GM12873 (cell line): Measurements from ENCODE around the gene THSD8.
A peak's percentile ranks its signal among the peaks of the same experiment; 100 is the strongest.

ENCODE experiments used
- TF ChIP-seq, protein P1 (sequence below): IDR thresholded peaks from 2 replicates; pipeline ENCODE4 v1.5.1; 2012; ENCODE audit warnings: low read depth, mild to moderate bottlenecking, moderate library complexity, low read length, control low read depth; ENCODE audit not compliant: insufficient read depth; ENCODE audit errors: missing control alignments

Gene THSD8

DNA sequence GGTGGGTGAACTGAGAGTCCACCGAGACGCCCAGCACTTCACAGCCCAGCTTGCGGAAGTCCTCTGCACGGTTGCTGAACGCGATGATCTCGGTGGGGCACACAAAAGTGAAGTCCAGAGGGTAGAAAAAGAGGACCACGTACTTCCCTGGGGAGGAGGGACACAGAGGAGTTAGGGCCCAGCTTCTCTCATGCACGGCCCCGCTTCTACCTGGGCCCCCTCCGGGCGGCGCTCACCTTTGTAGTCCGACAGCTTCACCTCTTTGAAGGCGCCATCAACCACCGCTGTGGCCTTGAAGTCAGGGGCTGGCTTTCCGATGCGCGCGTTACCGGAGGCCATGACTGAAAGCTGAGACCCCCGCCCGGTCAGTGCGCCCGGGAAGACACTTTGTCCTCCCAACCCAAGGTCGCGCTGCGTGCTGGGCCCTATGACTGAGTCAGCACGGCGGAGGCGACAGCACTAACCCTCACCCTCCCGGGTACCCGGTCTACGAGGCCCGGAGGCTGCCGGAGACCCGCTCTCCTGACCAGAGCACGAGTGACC, 875 bp upstream of the THSD8 start:
- TF ChIP-seq, protein P1, sequence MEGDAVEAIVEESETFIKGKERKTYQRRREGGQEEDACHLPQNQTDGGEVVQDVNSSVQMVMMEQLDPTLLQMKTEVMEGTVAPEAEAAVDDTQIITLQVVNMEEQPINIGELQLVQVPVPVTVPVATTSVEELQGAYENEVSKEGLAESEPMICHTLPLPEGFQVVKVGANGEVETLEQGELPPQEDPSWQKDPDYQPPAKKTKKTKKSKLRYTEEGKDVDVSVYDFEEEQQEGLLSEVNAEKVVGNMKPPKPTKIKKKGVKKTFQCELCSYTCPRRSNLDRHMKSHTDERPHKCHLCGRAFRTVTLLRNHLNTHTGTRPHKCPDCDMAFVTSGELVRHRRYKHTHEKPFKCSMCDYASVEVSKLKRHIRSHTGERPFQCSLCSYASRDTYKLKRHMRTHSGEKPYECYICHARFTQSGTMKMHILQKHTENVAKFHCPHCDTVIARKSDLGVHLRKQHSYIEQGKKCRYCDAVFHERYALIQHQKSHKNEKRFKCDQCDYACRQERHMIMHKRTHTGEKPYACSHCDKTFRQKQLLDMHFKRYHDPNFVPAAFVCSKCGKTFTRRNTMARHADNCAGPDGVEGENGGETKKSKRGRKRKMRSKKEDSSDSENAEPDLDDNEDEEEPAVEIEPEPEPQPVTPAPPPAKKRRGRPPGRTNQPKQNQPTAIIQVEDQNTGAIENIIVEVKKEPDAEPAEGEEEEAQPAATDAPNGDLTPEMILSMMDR = no peak

DNA sequence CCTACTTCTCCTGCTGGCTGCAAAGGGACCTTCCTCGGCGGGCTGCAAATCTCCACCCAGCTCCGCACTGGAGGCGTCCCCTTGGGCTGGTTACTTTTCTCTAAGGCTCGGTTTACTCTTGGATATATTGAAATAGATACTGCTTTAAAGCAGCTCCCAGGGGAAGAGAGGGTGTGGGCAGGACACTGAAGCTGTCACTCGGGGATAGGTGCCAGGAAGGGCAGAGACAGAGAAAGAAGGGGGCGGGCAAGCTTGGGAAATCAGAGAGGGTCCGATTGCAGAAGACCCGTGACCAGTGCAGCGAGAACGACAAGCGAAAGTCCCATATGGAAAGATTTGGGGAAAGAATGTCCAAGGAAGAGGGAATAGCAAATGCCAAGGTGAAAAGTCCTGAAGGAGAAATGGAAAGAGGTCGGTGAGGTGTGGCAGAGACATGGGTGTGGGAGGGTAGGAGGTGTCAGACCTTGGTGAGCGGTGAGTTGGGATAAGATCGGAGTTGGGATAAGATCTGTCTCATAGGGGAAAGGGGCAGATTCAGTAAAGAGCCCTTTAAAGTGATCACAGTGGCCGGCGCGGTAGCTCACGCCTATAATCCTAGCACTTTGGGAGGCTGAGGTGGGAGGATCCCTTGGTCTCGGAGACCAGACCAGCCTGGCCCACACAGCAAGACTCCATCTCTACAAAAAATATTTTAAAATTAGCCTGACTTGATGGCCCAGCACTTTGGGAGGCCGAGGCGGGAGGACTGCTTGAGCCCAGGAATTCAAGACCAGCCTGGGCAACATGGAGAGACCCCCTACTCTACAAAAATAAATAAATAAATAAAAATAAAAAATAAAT, 618 bp downstream of the THSD8 start:
- TF ChIP-seq, protein P1 = no peak

DNA sequence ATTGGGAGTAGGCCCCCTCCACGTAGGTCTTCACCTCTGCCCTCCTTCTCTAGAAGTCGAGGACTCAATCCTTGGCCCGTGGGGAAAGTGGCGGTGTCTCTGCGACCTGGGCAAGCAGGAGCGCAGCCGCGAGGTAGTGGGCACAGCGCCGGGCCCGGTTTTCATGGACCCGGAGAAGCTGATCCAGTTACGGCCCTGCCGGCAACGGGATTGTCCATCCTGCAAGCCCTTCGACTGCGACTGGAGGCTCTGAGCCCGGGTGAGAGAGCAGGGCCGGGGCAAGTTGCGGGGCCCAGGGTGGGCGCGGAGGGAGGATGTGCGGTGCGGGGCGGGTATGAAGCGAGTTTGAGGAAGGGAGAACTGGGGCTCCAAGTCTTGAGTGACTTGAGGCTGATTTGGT, 2.2 kb downstream of the THSD8 start:
- TF ChIP-seq, protein P1 = no peak

DNA sequence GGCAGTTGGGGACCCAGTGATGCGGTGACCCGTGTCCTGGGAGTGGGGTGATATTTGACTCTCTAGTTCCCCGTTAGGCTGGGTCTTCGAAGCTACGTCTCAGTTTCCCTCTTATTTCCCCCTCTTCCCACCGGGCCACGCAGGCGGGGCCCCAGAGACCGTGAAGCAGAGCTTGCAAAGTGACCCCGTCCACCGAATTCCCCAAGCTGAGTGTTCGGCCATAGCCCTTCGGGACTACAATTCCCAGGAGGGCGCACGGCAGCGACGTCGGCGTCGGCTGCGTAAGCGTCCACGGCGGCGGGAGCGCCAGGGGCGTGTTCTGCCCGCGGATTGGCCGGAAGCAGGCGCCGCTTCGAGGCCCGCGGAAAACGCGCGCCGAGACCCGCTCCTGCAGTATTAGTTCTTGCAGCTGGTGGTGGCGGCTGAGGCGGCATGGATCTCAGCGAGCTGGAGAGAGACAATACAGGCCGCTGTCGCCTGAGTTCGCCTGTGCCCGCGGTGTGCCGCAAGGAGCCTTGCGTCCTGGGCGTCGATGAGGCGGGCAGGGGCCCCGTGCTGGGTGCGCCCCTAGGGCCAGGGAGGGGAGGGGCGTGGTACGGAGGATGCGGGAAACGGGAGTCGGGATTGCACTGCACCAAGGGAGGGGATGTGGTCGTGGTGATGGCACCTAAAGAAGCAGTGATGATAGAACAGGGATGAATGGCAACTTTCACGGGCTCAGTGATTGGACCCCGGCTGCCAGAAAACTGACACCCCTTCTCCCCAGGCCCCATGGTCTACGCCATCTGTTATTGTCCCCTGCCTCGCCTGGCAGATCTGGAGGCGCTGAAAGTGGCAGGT, 4.6 kb downstream of the THSD8 start, which contains the start of gene RNASEH2A:
TSS of gene RNASEH2A (plus strand) at position 343 of the 840 bp plus-strand sequence. CDS start at position 433, 90 bp downstream.
- TF ChIP-seq, protein P1 = peak; percentile 19

DNA sequence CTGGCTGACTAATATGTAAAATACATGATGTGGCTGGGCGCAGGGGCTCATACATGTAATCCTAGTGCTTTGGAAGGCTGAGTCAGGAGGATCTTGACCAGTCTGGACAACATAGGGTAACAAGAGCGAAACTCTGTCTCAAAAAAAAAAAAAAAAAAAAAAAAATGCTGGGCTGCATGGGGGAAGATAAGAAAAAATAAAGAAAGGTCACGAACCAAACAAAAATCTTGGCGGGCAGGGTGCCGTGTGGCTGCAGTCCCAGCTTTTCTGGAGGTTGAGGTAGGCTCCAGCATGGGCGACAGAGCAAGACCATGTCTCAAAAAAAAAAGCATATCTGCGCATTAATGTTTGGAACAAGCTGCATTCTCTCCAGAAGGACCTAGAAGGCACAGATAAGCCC, 13.2 kb downstream of the THSD8 start:
- TF ChIP-seq, protein P1 = no peak

DNA sequence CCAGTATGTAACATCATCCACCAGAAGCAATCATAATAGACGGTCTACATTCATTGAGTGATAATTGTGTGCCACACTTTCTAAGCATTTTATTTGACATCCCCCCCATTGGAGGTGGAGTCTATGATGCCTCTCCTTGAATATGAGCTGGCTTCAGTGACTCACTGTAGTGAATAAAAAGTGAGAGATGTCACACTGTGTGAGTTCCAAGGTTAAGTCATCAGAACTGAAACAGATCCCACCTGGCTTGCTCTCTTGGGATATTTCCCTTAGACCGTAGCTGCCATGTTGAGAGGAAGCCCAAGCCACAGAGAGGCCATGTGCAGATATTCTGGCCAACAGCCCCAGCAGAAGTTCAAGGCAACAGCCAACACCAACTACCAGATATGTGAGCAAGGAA, 19.9 kb downstream of the THSD8 start:
- TF ChIP-seq, protein P1 = no peak

DNA sequence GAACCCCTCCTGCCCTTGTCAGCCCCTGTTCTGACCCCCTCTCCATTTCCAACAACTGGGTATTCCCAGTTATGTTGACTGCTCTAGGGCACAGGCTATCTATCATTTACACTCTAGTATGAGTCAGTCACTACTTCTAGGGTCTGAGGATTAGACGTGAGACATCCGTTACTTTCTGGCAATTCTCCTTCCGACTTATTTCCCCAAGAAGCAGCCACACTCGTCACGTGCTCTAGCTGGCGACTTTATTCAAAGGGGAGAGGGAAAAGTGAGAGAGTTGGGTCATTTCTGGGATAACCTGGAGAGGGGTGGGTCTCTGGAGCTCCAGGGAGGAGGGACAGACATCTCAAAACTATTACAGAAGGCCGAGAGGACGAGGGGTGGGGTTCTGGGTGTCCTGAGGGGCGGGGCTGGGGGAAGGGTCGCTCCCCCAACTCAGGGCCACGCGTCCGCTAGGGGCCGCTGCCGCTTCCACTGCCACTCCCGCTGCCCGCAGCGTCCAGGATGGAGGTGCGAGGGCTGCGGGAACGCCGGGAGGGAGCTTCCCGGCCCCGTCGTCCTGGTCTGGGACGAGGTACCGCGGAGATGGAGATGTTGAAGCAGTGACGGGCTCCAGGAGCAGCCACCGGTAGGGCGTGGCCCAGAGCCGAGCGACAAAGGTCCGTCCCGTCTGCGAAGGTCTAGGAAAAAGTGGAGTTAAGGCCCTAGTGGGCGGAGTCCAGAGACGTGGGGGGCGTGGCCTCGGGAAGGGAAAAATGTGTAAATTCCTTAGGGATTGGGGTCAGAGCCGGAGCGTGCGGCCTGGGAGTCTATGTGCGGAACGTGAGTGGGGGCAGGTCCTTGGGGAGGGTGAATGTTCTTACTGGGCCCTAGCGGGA, 23.6 kb downstream of the THSD8 start:
- TF ChIP-seq, protein P1 = peak; percentile 46
